B cell (primary cell): ENCODE results near the gene SNX20.

ENCODE experiments used
- CTCF ChIP-seq: fragments of 200-600 bp; IDR thresholded peaks from one replicate; pipeline ENCODE4 v1.8.0; 2022; ENCODE audit warnings: antibody characterized with exemption, mild to moderate bottlenecking
- EZH2 ChIP-seq: IDR thresholded peaks from 2 replicates; pipeline ENCODE4 v1.6.1; 2012; ENCODE audit warnings: borderline replicate concordance, low read depth, mild to moderate bottlenecking, moderate library complexity, low read length; ENCODE audit not compliant: insufficient read depth, poor library complexity, severe bottlenecking

GRCh38 chr16:50712956-50713355 is 31.8 kb upstream of the SNX20 start:
- TF ChIP-seq CTCF (no peak), EZH2 (no peak)
